G401 (cell line): ENCODE data around the gene UBASH3B. TPM values are rescaled to one million over a fixed set of nuclear protein-coding genes. Genes with fewer than 3 reads are reported as not detected.

Experiments used
- DNase-seq: peaks from one replicate; pipeline ENCODE4 v3.0.0-alpha.2; 2015; ENCODE audit warnings: low spot score
- in situ Hi-C: cut with HindIII; loops from 2 replicates; pipeline ENCODE4 v1.10.0; 2016; ENCODE audit warnings: low sequenced_read_pairs, mixed read lengths
- total RNA-seq: library from RNA; depleted of rRNA; stranded (reverse); fragments of >200 nt; shearing (Covaris generic); gene quantifications from 2 replicates; pipeline ENCODE4 v1.2.3, GENCODE V29; 2014

The UBASH3B gene
- total RNA-seq, 1 experiment from 2014 or later, result 0.78 TPM

GRCh38 chr11:122791411-122791810, 135.9 kb downstream of the UBASH3B start:
- no peak for DNase-seq
- in situ Hi-C loops, result no loop called here

- DNase-seq, result peak; percentile 38
- in situ Hi-C loops, result no loop called here
Observed at GRCh38 chr11:122791836-122792235, 136.3 kb downstream of the UBASH3B start.

- DNase-seq, result peak; percentile 18
- in situ Hi-C loops, result no loop called here
Observed at GRCh38 chr11:122793515-122793914, 138.0 kb downstream of the UBASH3B start.

- DNase-seq, result no peak
- in situ Hi-C loops, result no loop called here
Observed at GRCh38 chr11:122795307-122795706, 139.8 kb downstream of the UBASH3B start.

- DNase-seq, result peak; percentile 41
- in situ Hi-C loops, result no loop called here
Observed at GRCh38 chr11:122796128-122796717, 140.7 kb downstream of the UBASH3B start.

GRCh38 chr11:122797651-122798050, 142.1 kb downstream of the UBASH3B start:
- no peak for DNase-seq
- in situ Hi-C loops, result no loop called here

- in situ Hi-C loops, result no loop called here
- DNase-seq, result no peak
Observed at GRCh38 chr11:122799406-122800105, 144.0 kb downstream of the UBASH3B start.

- in situ Hi-C loops, result no loop called here
- DNase-seq, result peak; percentile 79
Observed at GRCh38 chr11:122802876-122803275, 147.4 kb downstream of the UBASH3B start.

GRCh38 chr11:122803306-122803705, 147.8 kb downstream of the UBASH3B start:
- in situ Hi-C loops, result no loop called here
- DNase-seq, result no peak

GRCh38 chr11:122803716-122804115, 148.2 kb downstream of the UBASH3B start:
- DNase-seq, result peak; percentile 19
- in situ Hi-C loops, result no loop called here

- peak; percentile 33 for DNase-seq
- in situ Hi-C loops, result no loop called here
Observed at GRCh38 chr11:122804161-122804560, 148.6 kb downstream of the UBASH3B start.

GRCh38 chr11:122804796-122805195, 149.3 kb downstream of the UBASH3B start:
- in situ Hi-C loops, result no loop called here
- no peak for DNase-seq

GRCh38 chr11:122807731-122808477, 152.4 kb downstream of the UBASH3B start:
- no peak for DNase-seq
- in situ Hi-C loops, result no loop called here

- DNase-seq, result no peak
- in situ Hi-C loops, result no loop called here
Observed at GRCh38 chr11:122808478-122808869, 153.0 kb downstream of the UBASH3B start.

- DNase-seq, result no peak
- in situ Hi-C loops, result no loop called here
Observed at GRCh38 chr11:122809866-122810265, 154.3 kb downstream of the UBASH3B start.

GRCh38 chr11:122811721-122812120, 156.2 kb downstream of the UBASH3B start:
- DNase-seq, result no peak
- in situ Hi-C loops, result no loop called here

- DNase-seq, result no peak
- in situ Hi-C loops, result no loop called here
Observed at GRCh38 chr11:122812638-122813037, 157.1 kb downstream of the UBASH3B start.

GRCh38 chr11:122813176-122813893, 157.8 kb downstream of the UBASH3B start:
- no peak for DNase-seq
- in situ Hi-C loops, result no loop called here

GRCh38 chr11:122813894-122814270, 158.4 kb downstream of the UBASH3B start:
- in situ Hi-C loops, result no loop called here
- no peak for DNase-seq

GRCh38 chr11:122814401-122814800, 158.9 kb downstream of the UBASH3B start:
- in situ Hi-C loops, result no loop called here
- DNase-seq, result no peak
